Fibroblast of the conjunctiva (primary cell): Measurements from ENCODE around the gene LRG1.

ENCODE experiments used
- DNase-seq: peaks from one replicate; pipeline ENCODE4 v3.0.0-alpha.2; 2010; ENCODE audit warnings: low read depth

LRG1 gene

GRCh38 chr19:4493104-4493928 lies 46.5 kb downstream of the LRG1 start:
- no peak for DNase-seq

GRCh38 chr19:4492337-4493103 lies 47.3 kb downstream of the LRG1 start:
- no peak for DNase-seq

- DNase-seq: no peak
Measured at GRCh38 chr19:4491446-4491845, 48.4 kb downstream of the LRG1 start.

- DNase-seq: no peak
Measured at GRCh38 chr19:4488496-4488895, 51.3 kb downstream of the LRG1 start.

- DNase-seq: no peak
Measured at GRCh38 chr19:4487572-4487971, 52.3 kb downstream of the LRG1 start.
